SKM-1 treated with dmso at 0.1 percent for 144 hours (cell line): ENCODE measurements around the gene ABCB6.
A peak's percentile ranks its signal among the peaks of the same experiment; 100 is the strongest.

Experiments used
- DNase-seq: peaks from one replicate; lab custom pipeline; 2025; ENCODE audit not compliant: unreplicated experiment; lab: John Stamatoyannopoulos, UW

Gene ABCB6

GRCh38 chr2:219245899-219246230 lies 27.1 kb upstream of the ABCB6 start:
- no peak for DNase-seq

- DNase-seq, result peak; percentile 77
These were observed 26.6 kb upstream of the ABCB6 start, which contains the start of the genes GLB1L and STK16 for GRCh38 chr2:219245148-219245898. TSS of gene GLB1L (minus strand) at chr2:219245444. CDS start at chr2:219243573, 1,871 bp downstream. TSS of gene STK16 (plus strand) at chr2:219245479. CDS start at chr2:219246000, 521 bp downstream.

GRCh38 chr2:219244789-219245147 lies 26.0 kb upstream of the ABCB6 start:
- no peak for DNase-seq

- DNase-seq, result no peak
These were observed 24.6 kb upstream of the ABCB6 start for GRCh38 chr2:219243291-219243761.

GRCh38 chr2:219234331-219234730 lies 15.6 kb upstream of the ABCB6 start:
- no peak for DNase-seq

- peak; percentile 29 for DNase-seq
These were observed 11.3 kb upstream of the ABCB6 start for GRCh38 chr2:219230059-219230540.

- DNase-seq, result peak; percentile 99
These were observed 10.7 kb upstream of the ABCB6 start, which contains the start of the genes ANKZF1 and ATG9A for GRCh38 chr2:219229305-219230058. TSS of gene ANKZF1 (plus strand) at chr2:219229806. CDS start at chr2:219230258, 452 bp downstream. TSS of gene ATG9A (minus strand) at chr2:219229636. CDS start at chr2:219228024, 1,612 bp downstream.

- no peak for DNase-seq
These were observed 10.2 kb upstream of the ABCB6 start for GRCh38 chr2:219228911-219229304.

GRCh38 chr2:219228041-219228910 lies 9.5 kb upstream of the ABCB6 start:
- no peak for DNase-seq

GRCh38 chr2:219225350-219225749 lies 6.6 kb upstream of the ABCB6 start:
- peak; percentile 84 for DNase-seq

GRCh38 chr2:219223831-219224610 lies 5.3 kb upstream of the ABCB6 start:
- no peak for DNase-seq

GRCh38 chr2:219221957-219222518 lies 3.3 kb upstream of the ABCB6 start:
- no peak for DNase-seq

GRCh38 chr2:219220652-219221402 lies 2.1 kb upstream of the ABCB6 start:
- no peak for DNase-seq

- DNase-seq, result no peak
These were observed 1.2 kb upstream of the ABCB6 start for GRCh38 chr2:219219784-219220532.

GRCh38 chr2:219218217-219218731 lies 484 bp downstream of the ABCB6 start:
- no peak for DNase-seq

- no peak for DNase-seq
These were observed 2.2 kb downstream of the ABCB6 start for GRCh38 chr2:219216535-219216915.

GRCh38 chr2:219215871-219216534 lies 2.8 kb downstream of the ABCB6 start:
- no peak for DNase-seq

- no peak for DNase-seq
These were observed 4.0 kb downstream of the ABCB6 start for GRCh38 chr2:219214786-219215185.
